OCI-LY3 (cell line): ENCODE data around the gene SLC6A9.

Source experiments
- H2AFZ ChIP-seq: fragments of 200-600, 300-600 bp; shearing (Covaris generic); 2 replicates; pipeline ENCODE4 v1.6.0; 2014; ENCODE audit warnings: antibody characterized with exemption, low read depth, low read length
- H3K27ac ChIP-seq: fragments of 200-600, 300-600 bp; sonication (generic); 2 replicates; pipeline ENCODE4 v1.5.1; 2014; ENCODE audit warnings: mild to moderate bottlenecking, low read length, moderate library complexity, mixed read lengths
- H3K27me3 ChIP-seq: fragments of 200-600, 300-600 bp; sonication (generic); 2 replicates; pipeline ENCODE4 v1.6.1; 2014; ENCODE audit warnings: low read depth, low read length, mixed read lengths
- H3K36me3 ChIP-seq: fragments of 200-600, 300-600 bp; sonication (generic); replicated peaks from 2 replicates; pipeline ENCODE3; 2014; ENCODE audit warnings: low read depth, low read length, mixed read lengths
- H3K4me1 ChIP-seq: fragments of 300-600, 200-600 bp; sonication (generic); 2 replicates; pipeline ENCODE4 v1.6.1; 2014; ENCODE audit warnings: low read length, mixed read lengths
- H3K4me2 ChIP-seq: fragments of 200-600, 300-600 bp; sonication (generic); 2 replicates; pipeline ENCODE4 v1.6.1; 2014; ENCODE audit warnings: low read length, mixed read lengths
- H3K4me3 ChIP-seq: fragments of 300-600, 200-600 bp; sonication (generic); 2 replicates; pipeline ENCODE4 v1.5.1; 2014; ENCODE audit warnings: antibody characterized with exemption, mild to moderate bottlenecking, low read length, moderate library complexity
- H3K79me2 ChIP-seq: fragments of 300-600, 200-600 bp; shearing (Covaris generic); 2 replicates; pipeline ENCODE4 v1.6.1; 2014; ENCODE audit warnings: mild to moderate bottlenecking, low read length, mixed read lengths
- H3K9ac ChIP-seq: fragments of 300-600, 200-600 bp; shearing (Covaris generic); 2 replicates; pipeline ENCODE4 v1.6.0; 2014; ENCODE audit warnings: mild to moderate bottlenecking, low read length, moderate library complexity
- H3K9me3 ChIP-seq: fragments of 200-600, 300-600 bp; shearing (Covaris generic); 2 replicates; pipeline ENCODE4 v1.6.1; 2014; ENCODE audit warnings: low read length, mixed read lengths; ENCODE audit not compliant: insufficient read depth
- H4K20me1 ChIP-seq: fragments of 200-600, 300-600 bp; sonication (generic); 2 replicates; pipeline ENCODE4 v1.6.1; 2016; ENCODE audit warnings: low read length, mixed read lengths; ENCODE audit not compliant: insufficient read depth
- EZH2phosphoT487 ChIP-seq: fragments of 200-600 bp; shearing (Covaris generic); IDR thresholded peaks from 2 replicates; pipeline ENCODE4 v1.6.1; 2018; ENCODE audit warnings: antibody characterized with exemption, mixed run types, low read depth
- TF ChIP-seq, protein P1 (sequence below): fragments of 200-600, 300-600 bp; sonication (generic); IDR thresholded peaks from 2 replicates; pipeline ENCODE4 v1.5.1; 2014; ENCODE audit warnings: antibody characterized with exemption, low read length, low read depth

The SLC6A9 gene

GRCh38 chr1:43965316-43965715 lies 65.9 kb downstream of the SLC6A9 start:
- no peaks in the 10 kb centered on the region for H4K20me1 ChIP-seq
- no peaks in the 10 kb centered on the region for H3K27me3 ChIP-seq
- peaks cover 4% of the 10 kb centered on the region; the same call in 1 of the 2 replicates for H3K4me1 ChIP-seq
- no peaks in the 10 kb centered on the region for H3K9me3 ChIP-seq
- no peak overlapping the region for H3K27ac ChIP-seq
- peaks cover 5% of the 10 kb centered on the region for H3K79me2 ChIP-seq
- no peak overlapping the region for H2AFZ ChIP-seq
- H3K9ac ChIP-seq = no peak overlapping the region
- no peak for TF ChIP-seq EZH2phosphoT487
- TF ChIP-seq, protein P1, sequence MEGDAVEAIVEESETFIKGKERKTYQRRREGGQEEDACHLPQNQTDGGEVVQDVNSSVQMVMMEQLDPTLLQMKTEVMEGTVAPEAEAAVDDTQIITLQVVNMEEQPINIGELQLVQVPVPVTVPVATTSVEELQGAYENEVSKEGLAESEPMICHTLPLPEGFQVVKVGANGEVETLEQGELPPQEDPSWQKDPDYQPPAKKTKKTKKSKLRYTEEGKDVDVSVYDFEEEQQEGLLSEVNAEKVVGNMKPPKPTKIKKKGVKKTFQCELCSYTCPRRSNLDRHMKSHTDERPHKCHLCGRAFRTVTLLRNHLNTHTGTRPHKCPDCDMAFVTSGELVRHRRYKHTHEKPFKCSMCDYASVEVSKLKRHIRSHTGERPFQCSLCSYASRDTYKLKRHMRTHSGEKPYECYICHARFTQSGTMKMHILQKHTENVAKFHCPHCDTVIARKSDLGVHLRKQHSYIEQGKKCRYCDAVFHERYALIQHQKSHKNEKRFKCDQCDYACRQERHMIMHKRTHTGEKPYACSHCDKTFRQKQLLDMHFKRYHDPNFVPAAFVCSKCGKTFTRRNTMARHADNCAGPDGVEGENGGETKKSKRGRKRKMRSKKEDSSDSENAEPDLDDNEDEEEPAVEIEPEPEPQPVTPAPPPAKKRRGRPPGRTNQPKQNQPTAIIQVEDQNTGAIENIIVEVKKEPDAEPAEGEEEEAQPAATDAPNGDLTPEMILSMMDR = no peak
- H3K36me3 ChIP-seq = no peaks in the 10 kb centered on the region
- no peak overlapping the region for H3K4me2 ChIP-seq
- H3K4me3 ChIP-seq = no peak overlapping the region

DNA sequence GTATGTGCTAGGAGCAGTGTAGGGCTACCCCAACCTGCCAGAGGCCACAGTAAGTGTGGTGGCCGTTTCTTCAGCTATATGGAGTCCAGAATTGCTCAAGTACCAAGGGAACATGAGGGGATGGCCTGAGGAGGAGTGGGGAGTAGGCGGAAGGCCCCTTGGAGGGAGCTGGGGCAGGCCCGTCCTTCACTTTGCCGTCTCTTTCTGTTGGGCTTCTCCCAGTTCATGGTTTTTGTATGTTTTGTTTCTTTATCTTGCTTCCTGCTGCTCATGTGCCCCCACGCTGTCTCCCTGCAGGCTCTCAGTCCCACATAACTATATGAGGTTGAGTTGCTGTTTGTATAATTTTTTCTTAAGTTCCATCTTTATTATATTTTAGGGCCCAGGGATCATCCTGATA lies 67.4 kb downstream of the SLC6A9 start:
- H4K20me1 ChIP-seq = no peaks in the 10 kb centered on the region
- no peaks in the 10 kb centered on the region for H3K36me3 ChIP-seq
- H3K27me3 ChIP-seq = no peaks in the 10 kb centered on the region
- TF ChIP-seq, protein P1 = no peak
- TF ChIP-seq EZH2phosphoT487 = no peak
- no peak overlapping the region for H3K9ac ChIP-seq
- no peaks in the 10 kb centered on the region for H3K9me3 ChIP-seq
- no peak overlapping the region for H3K4me3 ChIP-seq
- no peaks in the 10 kb centered on the region for H3K79me2 ChIP-seq
- H3K4me1 ChIP-seq = no peaks in the 10 kb centered on the region
- no peak overlapping the region for H2AFZ ChIP-seq
- H3K27ac ChIP-seq = no peak overlapping the region
- H3K4me2 ChIP-seq = no peak overlapping the region

DNA sequence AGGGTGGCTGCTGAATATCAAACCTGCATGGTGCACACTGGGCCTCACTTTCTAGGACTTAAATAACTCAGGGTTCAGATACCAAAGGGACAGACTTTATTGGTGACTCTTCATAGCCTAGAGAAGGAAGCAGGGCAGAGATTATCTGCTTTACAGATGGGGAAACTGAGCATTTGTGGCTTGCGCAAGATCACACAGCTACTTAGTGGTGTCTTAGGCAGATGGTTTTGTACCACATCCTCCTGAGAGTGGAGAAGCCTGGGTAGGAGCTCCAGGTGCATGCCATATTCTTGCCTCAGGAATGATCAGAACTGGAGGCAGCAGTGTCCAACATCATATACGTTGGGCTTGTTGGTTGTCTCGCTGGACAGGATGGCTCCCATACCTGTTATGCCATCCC lies 68.3 kb downstream of the SLC6A9 start:
- Histone ChIP-seq H3K27me3 (no peaks in the 10 kb centered on the region), H3K4me1 (no peaks in the 10 kb centered on the region), H3K79me2 (no peaks in the 10 kb centered on the region), H3K4me3 (no peak overlapping the region), H2AFZ (no peak overlapping the region), H3K4me2 (no peak overlapping the region), H4K20me1 (no peaks in the 10 kb centered on the region), H3K27ac (no peak overlapping the region), H3K9ac (no peak overlapping the region), H3K9me3 (no peaks in the 10 kb centered on the region), H3K36me3 (no peaks in the 10 kb centered on the region)
- no peak for TF ChIP-seq EZH2phosphoT487
- TF ChIP-seq, protein P1 = no peak

DNA sequence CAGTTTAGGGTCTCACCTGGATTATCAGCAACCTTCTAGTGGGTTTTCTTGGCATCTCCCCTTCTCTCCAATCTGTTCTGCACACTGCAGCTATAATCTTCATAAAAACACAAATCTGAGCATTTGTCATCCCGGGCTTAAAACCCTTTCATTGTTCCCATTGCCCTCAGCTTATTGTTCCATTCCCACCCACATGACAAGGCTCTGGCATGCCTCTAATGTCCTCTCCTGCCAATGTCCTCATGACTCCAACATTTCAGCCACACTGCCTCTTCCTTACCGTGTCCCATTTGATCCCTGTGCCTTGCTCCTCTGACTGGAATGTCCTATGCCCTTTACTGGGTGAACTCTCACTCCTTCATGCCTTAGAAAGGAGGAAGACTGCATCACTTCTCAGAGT lies 68.9 kb downstream of the SLC6A9 start:
- no peak overlapping the region for H2AFZ ChIP-seq
- no peaks in the 10 kb centered on the region for H3K36me3 ChIP-seq

More for the DNA sequence above, 68.9 kb downstream of the SLC6A9 start:
- no peaks in the 10 kb centered on the region for H3K4me1 ChIP-seq
- TF ChIP-seq, protein P1 = no peak
- no peak for TF ChIP-seq EZH2phosphoT487
- H3K27me3 ChIP-seq = no peaks in the 10 kb centered on the region
- H3K27ac ChIP-seq = no peak overlapping the region
- H3K4me3 ChIP-seq = no peak overlapping the region
- no peaks in the 10 kb centered on the region for H4K20me1 ChIP-seq
- H3K9ac ChIP-seq = no peak overlapping the region
- H3K79me2 ChIP-seq = no peaks in the 10 kb centered on the region
- H3K9me3 ChIP-seq = no peaks in the 10 kb centered on the region
- H3K4me2 ChIP-seq = no peak overlapping the region
